Adrenal gland (tissue), 5 donors: ENCODE measurements around the gene KIAA0753.

ENCODE experiments used
- POLR2A ChIP-seq, 2 donors: fragments of 450-650 bp; IDR thresholded peaks; one replicate each; pipeline ENCODE4 v1.6.1; 2017; ENCODE audit warnings: antibody characterized with exemption in 2 of 2, mild to moderate bottlenecking in 2 of 2, moderate library complexity in 1 of 2
- TF ChIP-seq, protein P1 (sequence below), 6 experiments: fragments of 450-650 bp in 4 of 6; fragments of 200-600 bp in 2 of 6; sonication (generic) in 1 of 6; IDR thresholded peaks; 1 replicate in 5 of 6; 2 replicates in 1 of 6; pipeline versions ENCODE4 v1.5.1 to v1.8.0; 2016 to 2021; ENCODE audit warnings: antibody characterized with exemption in 6 of 6, mild to moderate bottlenecking in 2 of 6, moderate library complexity in 1 of 6
- donor health status: DM: no; HTN: no; CAD: no.

DNA sequence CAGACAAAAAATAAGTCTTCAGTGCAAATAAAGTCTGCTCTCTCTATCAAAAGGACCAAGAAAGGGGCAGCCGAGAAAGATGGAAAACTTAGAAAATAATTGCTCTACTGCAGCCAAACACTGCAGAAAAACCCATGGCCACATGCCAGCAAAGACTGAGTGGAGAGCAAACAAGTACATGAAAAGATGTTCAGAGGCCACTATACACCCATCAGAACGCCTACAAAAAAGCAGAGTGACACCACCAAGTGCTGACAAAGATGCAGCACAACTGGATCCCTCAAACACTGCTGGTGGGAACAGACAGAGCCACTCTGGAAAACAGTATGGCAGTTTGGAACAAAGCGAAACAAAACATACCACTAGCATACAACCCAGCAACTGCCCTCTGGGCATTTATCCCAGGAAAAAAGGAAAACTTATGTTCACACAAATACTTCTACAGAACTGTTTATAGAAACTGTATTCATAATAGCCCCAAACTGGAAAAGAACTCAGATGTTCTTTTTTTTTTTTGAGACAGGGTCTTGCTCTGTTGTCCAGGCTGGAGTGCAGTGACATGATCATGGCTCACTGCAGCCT is 36.7 kb downstream of the KIAA0753 start:
- TF ChIP-seq, protein P1, sequence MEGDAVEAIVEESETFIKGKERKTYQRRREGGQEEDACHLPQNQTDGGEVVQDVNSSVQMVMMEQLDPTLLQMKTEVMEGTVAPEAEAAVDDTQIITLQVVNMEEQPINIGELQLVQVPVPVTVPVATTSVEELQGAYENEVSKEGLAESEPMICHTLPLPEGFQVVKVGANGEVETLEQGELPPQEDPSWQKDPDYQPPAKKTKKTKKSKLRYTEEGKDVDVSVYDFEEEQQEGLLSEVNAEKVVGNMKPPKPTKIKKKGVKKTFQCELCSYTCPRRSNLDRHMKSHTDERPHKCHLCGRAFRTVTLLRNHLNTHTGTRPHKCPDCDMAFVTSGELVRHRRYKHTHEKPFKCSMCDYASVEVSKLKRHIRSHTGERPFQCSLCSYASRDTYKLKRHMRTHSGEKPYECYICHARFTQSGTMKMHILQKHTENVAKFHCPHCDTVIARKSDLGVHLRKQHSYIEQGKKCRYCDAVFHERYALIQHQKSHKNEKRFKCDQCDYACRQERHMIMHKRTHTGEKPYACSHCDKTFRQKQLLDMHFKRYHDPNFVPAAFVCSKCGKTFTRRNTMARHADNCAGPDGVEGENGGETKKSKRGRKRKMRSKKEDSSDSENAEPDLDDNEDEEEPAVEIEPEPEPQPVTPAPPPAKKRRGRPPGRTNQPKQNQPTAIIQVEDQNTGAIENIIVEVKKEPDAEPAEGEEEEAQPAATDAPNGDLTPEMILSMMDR (IDR thresholded peaks at IDR 0.05) = no peak
- no peak for TF ChIP-seq POLR2A (IDR thresholded peaks at IDR 0.05)
